Measurements from ENCODE around the gene FNDC3B.

- TF ChIP-seq CTCF (IDR thresholded peaks at IDR 0.05; ENCODE audit: extremely low read depth in 1 of 2, insufficient read depth in 1 of 2, low read depth in 1 of 2, low read length in 2 of 2) (no peak), POLR2A (IDR thresholded peaks at IDR 0.05; ENCODE audit: low read depth, low read length) (no peak), JUN (IDR thresholded peaks at IDR 0.05; ENCODE audit: borderline replicate concordance, insufficient read depth, insufficient read length, low read depth) (no peak), GATA2 (IDR thresholded peaks at IDR 0.05; ENCODE audit: insufficient read depth, insufficient read length, low read depth, low read length) (no peak), EZH2 (IDR thresholded peaks at IDR 0.05; ENCODE audit: borderline replicate concordance, low read depth, low read length, severe bottlenecking) (no peak), POLR2AphosphoS5 (IDR thresholded peaks at IDR 0.05; ENCODE audit: insufficient read depth, low read depth, low read length) (no peak), FOS (IDR thresholded peaks at IDR 0.05; ENCODE audit: borderline replicate concordance, insufficient read depth, low read length) (no peak)
Observed at GRCh38 chr3:172236771-172237742, 197.7 kb downstream of the FNDC3B start.
